ENCODE measurements around the gene TMEM63C. TPM values are rescaled to one million over a fixed set of nuclear protein-coding genes. Genes with fewer than 3 reads are reported as not detected.

The TMEM63C gene
- total RNA-seq, 1 experiment from 2014 or later = 5.4 TPM

Small RNA genes lying within 50 kb of the gene (microRNA-seq; reads per million reads assigned to microRNA genes)
- gene MIR1260A (ENCODE audit: unreplicated experiment) = not detected

Other genes with a start within 250 kb of the TMEM63C start
- 113 and 146 TPM in 2 replicates for gene IRF2BPL, start 153.1 kb upstream of the TMEM63C start, total RNA-seq (2014; rRNA removed)
- gene CIPC, start 83.5 kb upstream of the TMEM63C start, total RNA-seq (2014; rRNA removed) = 26.0 and 26.6 TPM in 2 replicates
- gene ZDHHC22, start 40.0 kb upstream of the TMEM63C start, total RNA-seq (2014; rRNA removed) = 0.15 and 0.81 TPM in 2 replicates
- gene NGB, start 89.4 kb downstream of the TMEM63C start, total RNA-seq (2014; rRNA removed) = not detected in 2 replicates
- 57.6 and 67.6 TPM in 2 replicates for gene POMT2, start 139.1 kb downstream of the TMEM63C start, total RNA-seq (2014; rRNA removed)
- gene GSTZ1, start 139.2 kb downstream of the TMEM63C start, total RNA-seq (2014; rRNA removed) = 49.9 and 57.4 TPM in 2 replicates
- 16.8 and 17.8 TPM in 2 replicates for gene TMED8, start 195.3 kb downstream of the TMEM63C start, total RNA-seq (2014; rRNA removed)
- 1.2 and 6.2 TPM in 2 replicates for gene SAMD15, start 195.6 kb downstream of the TMEM63C start, total RNA-seq (2014; rRNA removed)
- gene NOXRED1, start 241.7 kb downstream of the TMEM63C start, total RNA-seq (2014; rRNA removed) = 0.33 and 0.46 TPM in 2 replicates

Data from PC-3 (cell line).